Gastroesophageal sphincter (tissue), 4 donors: ENCODE data around the gene USP17L19. TPM values are rescaled to one million over a fixed set of nuclear protein-coding genes. Genes with fewer than 3 reads are reported as not detected.
"Not testable (repeated sequence)": the region's sequence is repeated elsewhere in the genome, so short reads cannot be mapped to it uniquely, and the experiment has no call there.

Experiments used
- ATAC-seq: fragments of 150-250 bp; one replicate; pipeline ENCODE4 v1.9.1; 2016; ENCODE audit warnings: mild to moderate bottlenecking, moderate library complexity
- H3K27ac ChIP-seq, 4 donors: fragments of 200-600 bp; sonication (generic) in 3 of 4; 1 replicate in 3 of 4; 2 replicates in 1 of 4; pipeline ENCODE4 v1.5.1; 2016 to 2019
- H3K27me3 ChIP-seq: fragments of 200-600 bp; sonication (generic); one replicate; pipeline ENCODE4 v1.5.1; 2019
- H3K36me3 ChIP-seq, 2 donors: fragments of 200-600 bp; sonication (generic); one replicate each; pipeline ENCODE4 v1.5.1; 2019; ENCODE audit warnings: control low read depth in 1 of 2
- H3K4me1 ChIP-seq, 3 donors: fragments of 200-600 bp; sonication (generic); 1 replicate in 2 of 3; 2 replicates in 1 of 3; pipeline ENCODE4 v1.5.1; 2016 to 2019; ENCODE audit warnings: control low read depth in 2 of 3
- H3K4me3 ChIP-seq, 2 donors: fragments of 200-600 bp; sonication (generic); one replicate each; pipeline ENCODE4 v1.5.1; 2019; ENCODE audit warnings: mild to moderate bottlenecking in 1 of 2, moderate library complexity in 1 of 2
- H3K9me3 ChIP-seq, 3 donors: fragments of 200-600 bp; sonication (generic); one replicate each; pipeline ENCODE4 v1.5.1; 2017 to 2019; ENCODE audit warnings: control low read depth in 2 of 3
- WGBS, 2 donors: methylation state at CpG; one replicate each; pipeline ENCODE4 v1.1.5; 2018; ENCODE audit warnings: low coverage in 1 of 2; 5-methylcytosine and 5-hydroxymethylcytosine counted together
- total RNA-seq, 4 donors: library from RNA; depleted of rRNA; stranded (reverse); fragments of >200 nt; gene quantifications; one replicate each; pipeline ENCODE4 v1.1.0, GENCODE V29; 2016

Gene USP17L19
- total RNA-seq, 4 donors from 2014 or later: not detected

DNA sequence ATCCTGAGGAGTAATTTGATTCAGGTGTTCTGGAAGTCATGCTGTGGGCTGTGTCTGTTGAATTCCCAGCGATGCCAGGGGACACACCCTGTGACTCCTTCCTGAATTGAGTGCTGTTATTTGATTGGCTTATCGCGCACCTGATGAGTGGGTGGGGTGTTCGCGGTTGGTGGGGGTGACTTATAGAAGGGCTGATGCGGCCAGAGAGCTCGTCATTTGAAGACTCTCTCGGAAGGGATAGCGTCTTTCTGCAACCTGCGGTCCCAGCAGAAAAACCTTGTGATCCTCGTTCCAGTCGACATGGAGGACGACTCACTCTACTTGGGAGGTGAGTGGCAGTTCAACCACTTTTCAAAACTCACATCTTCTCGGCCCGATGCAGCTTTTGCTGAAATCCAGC, 14.1 kb downstream of the USP17L19 start, which contains the start of gene USP17L22:
Gene USP17L22 (plus strand): TSS at position 301 of the 400 bp plus-strand sequence. CDS start 0 bp downstream, at position 301.
- H3K9me3 ChIP-seq, ATAC-seq, H3K27me3 ChIP-seq, H3K4me3 ChIP-seq, H3K36me3 ChIP-seq, H3K27ac ChIP-seq, H3K4me1 ChIP-seq: not testable (repeated sequence)
- WGBS, 2 donors: no CpG with 5 or more reads among the region's 15 CpGs

DNA sequence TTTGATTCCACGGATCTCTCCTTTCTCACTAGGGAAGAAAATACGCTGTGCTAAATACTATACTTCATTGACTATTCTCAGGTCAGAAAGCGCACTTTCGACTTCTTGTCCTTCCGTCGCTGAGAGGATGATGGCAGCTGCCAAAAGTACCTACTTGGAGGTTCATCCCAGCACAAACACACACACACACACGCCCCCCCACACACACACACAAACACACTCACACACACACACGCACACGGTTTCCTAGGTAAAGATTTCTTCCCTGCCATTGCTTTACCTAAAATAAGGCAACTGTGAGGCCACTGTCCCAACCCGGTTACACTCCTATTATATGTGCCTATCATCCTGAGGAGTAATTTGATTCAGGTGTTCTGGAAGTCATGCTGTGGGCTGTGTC, 18.5 kb downstream of the USP17L19 start:
- H3K36me3 ChIP-seq, H3K4me1 ChIP-seq, H3K27ac ChIP-seq, H3K27me3 ChIP-seq, H3K9me3 ChIP-seq, ATAC-seq, H3K4me3 ChIP-seq: not testable (repeated sequence)
- 87% methylated on average over 8 of the region's 10 CpGs for WGBS, 2 donors

Other genes with a start within 250 kb of the USP17L19 start
- not detected for gene FAM90A26, start 83.0 kb upstream of the USP17L19 start, total RNA-seq
- not detected for gene USP17L10, start 42.7 kb upstream of the USP17L19 start, total RNA-seq
- not detected for gene USP17L11, start 38.0 kb upstream of the USP17L19 start, total RNA-seq
- not detected for gene USP17L12, start 33.2 kb upstream of the USP17L19 start, total RNA-seq
- not detected for gene USP17L13, start 28.5 kb upstream of the USP17L19 start, total RNA-seq
- not detected for gene USP17L15, start 19.0 kb upstream of the USP17L19 start, total RNA-seq
- not detected for gene USP17L17, start 9.5 kb upstream of the USP17L19 start, total RNA-seq
- gene USP17L18, start 4.7 kb upstream of the USP17L19 start, total RNA-seq: not detected
- gene USP17L20, start 4.7 kb downstream of the USP17L19 start, total RNA-seq: not detected
- not detected for gene USP17L21, start 9.5 kb downstream of the USP17L19 start, total RNA-seq
- gene USP17L22, start 14.2 kb downstream of the USP17L19 start, total RNA-seq: not detected
- not detected for gene USP17L24, start 71.8 kb downstream of the USP17L19 start, total RNA-seq
- not detected for gene USP17L25, start 76.5 kb downstream of the USP17L19 start, total RNA-seq
- not detected for gene USP17L26, start 81.3 kb downstream of the USP17L19 start, total RNA-seq
- gene USP17L5, start 86.0 kb downstream of the USP17L19 start, total RNA-seq: not detected
- gene USP17L27, start 90.8 kb downstream of the USP17L19 start, total RNA-seq: not detected
- not detected for gene USP17L28, start 95.5 kb downstream of the USP17L19 start, total RNA-seq
- gene USP17L29, start 100.3 kb downstream of the USP17L19 start, total RNA-seq: not detected
- not detected for gene USP17L30, start 109.8 kb downstream of the USP17L19 start, total RNA-seq
- gene DEFB131A, start 191.0 kb downstream of the USP17L19 start, total RNA-seq: not detected